ENCODE measurements around the gene SLX9. TPM values are rescaled to one million over a fixed set of nuclear protein-coding genes. Genes with fewer than 3 reads are reported as not detected.

Gene SLX9
- total and polyA plus RNA-seq, 2 donors (not counting 3 experiments of a cell fraction or from before 2014, with no cell fraction given) = 27.0 to 50.6 TPM

- H3K4me1 ChIP-seq (ENCODE audit: control insufficient read depth, extremely low read depth, insufficient read depth, low read length) = peaks cover 12% of the 10 kb centered on the region
- H3K27me3 ChIP-seq (ENCODE audit: control insufficient read depth in 2 of 2, insufficient read depth in 2 of 2, low read length in 2 of 2) = no peaks in the 10 kb centered on the region
- no TSS peak for BruUV-seq (replicated peaks)
- intact Hi-C loops (cut with micrococcal nuclease) = no loop called here
- no peak overlapping the region for H3K27ac ChIP-seq (ENCODE audit: insufficient read depth, low read depth, low read length)
- H3K9me3 ChIP-seq (replicated peaks; ENCODE audit: control insufficient read depth, insufficient read depth, low read length) = no peaks in the 10 kb centered on the region
- dilution Hi-C loops (cut with MboI; ENCODE audit: extremely low pct_ligation_motif_present, low sequenced_read_pairs) = no loop called here
- H3K9ac ChIP-seq (replicated peaks; ENCODE audit: extremely low read depth, insufficient read depth, low read length) = no peak overlapping the region
- TF ChIP-seq FOS (IDR thresholded peaks at IDR 0.05; ENCODE audit: borderline replicate concordance, insufficient read depth, low read length) = no peak
- TF ChIP-seq MAX (IDR thresholded peaks at IDR 0.05; ENCODE audit: insufficient read depth, insufficient read length) = no peak
- no peak for TF ChIP-seq POLR2AphosphoS5 (IDR thresholded peaks at IDR 0.05; ENCODE audit: insufficient read depth, low read depth, low read length)
- TF ChIP-seq CTCF (IDR thresholded peaks at IDR 0.05; ENCODE audit: extremely low read depth in 1 of 2, insufficient read depth in 1 of 2, low read depth in 1 of 2, low read length in 2 of 2) = no peak
- no peak for TF ChIP-seq EZH2 (IDR thresholded peaks at IDR 0.05; ENCODE audit: borderline replicate concordance, low read depth, low read length, severe bottlenecking)
- TF ChIP-seq POLR2A (IDR thresholded peaks at IDR 0.05; ENCODE audit: low read depth, low read length) = no peak
- TF ChIP-seq MYC (IDR thresholded peaks at IDR 0.05; ENCODE audit: low read depth, low read length) = no peak
- no peak for TF ChIP-seq JUN (IDR thresholded peaks at IDR 0.05; ENCODE audit: borderline replicate concordance, insufficient read depth, insufficient read length, low read depth)
- TF ChIP-seq GATA2 (IDR thresholded peaks at IDR 0.05; ENCODE audit: insufficient read depth, insufficient read length, low read depth, low read length) = no peak
- H2AFZ ChIP-seq (ENCODE audit: low read depth, low read length) = no peak overlapping the region
- ChIA-PET POLR2A (no interaction called here), CTCF (interaction anchor here (1.2 to 3.4 kb wide), 5 partner anchors 10 to 154 kb away, joined by 3 to 9 read pairs (median 6); no protein-coding TSS in a partner anchor)
- DNase-seq (ENCODE audit: low read depth, low spot score) = no peak
- no peaks in the 10 kb centered on the region for H3K79me2 ChIP-seq (ENCODE audit: control insufficient read depth, insufficient read depth, low read length)
- no peaks in the 10 kb centered on the region for H3K36me3 ChIP-seq (ENCODE audit: control insufficient read depth in 2 of 2, extremely low read depth in 1 of 2, insufficient read depth in 2 of 2, low read length in 2 of 2)
- FAIRE-seq = no peak
- H4K20me1 ChIP-seq (replicated peaks; ENCODE audit: control insufficient read depth, extremely low read depth, insufficient read depth, low read length) = no peaks in the 10 kb centered on the region
- H3K9me1 ChIP-seq (replicated peaks; ENCODE audit: control insufficient read depth, extremely low read depth, insufficient read depth, low read length) = no peaks in the 10 kb centered on the region
- no peak overlapping the region for H3K4me3 ChIP-seq (replicated peaks in 1 of 3; ENCODE audit: insufficient read depth in 1 of 3, low read depth in 1 of 3, low read length in 3 of 3)
- H3K4me2 ChIP-seq (ENCODE audit: insufficient read depth, low read length) = no peak overlapping the region
These were observed 46.9 kb downstream of the SLX9 start for GRCh38 chr21:44986471-44987291.

All from endothelial cell of umbilical vein (primary cell).